A673 (cell line): Measurements from ENCODE around the gene PALB2. TPM values are rescaled to one million over a fixed set of nuclear protein-coding genes. Genes with fewer than 3 reads are reported as not detected.

Experiments used
- BruUV-seq: library from RNA; stranded (reverse); fragments of 400-500 nt; replicated peaks from 2 replicates; lab custom pipeline; 2021; lab: Mats Ljungman, UMichigan
- CTCF ChIA-PET: fragments of 300-600 bp; sonication (Branson Sonifier 250); formaldehyde crosslinking; loops from one replicate; lab custom pipeline; 2022; ENCODE audit warnings: antibody characterized with exemption; lab: Charles Lee
- POLR2A ChIA-PET: fragments of 300-600 bp; sonication (Branson Sonifier 250); formaldehyde crosslinking; loops from one replicate; lab custom pipeline; 2022; ENCODE audit warnings: antibody characterized with exemption; ENCODE audit not compliant: low non-redundant PET; lab: Charles Lee
- DNase-seq: peaks from one replicate; pipeline ENCODE4 v3.0.0-alpha.2; 2015; ENCODE audit warnings: low spot score
- H3K27ac ChIP-seq: fragments of 200-600 bp; sonication (generic); 2 replicates; pipeline ENCODE4 v1.5.1; 2016; ENCODE audit warnings: mixed run types, low read depth, mild to moderate bottlenecking, mixed read lengths, antibody characterized with exemption, low read length; ENCODE audit not compliant: poor library complexity, severe bottlenecking
- H3K27me3 ChIP-seq: fragments of 200-600 bp; sonication (generic); replicated peaks from 2 replicates; pipeline ENCODE4 v1.6.1; 2017; ENCODE audit warnings: mixed run types, low read depth, mild to moderate bottlenecking, mixed read lengths, antibody characterized with exemption, low read length; ENCODE audit not compliant: insufficient read depth, poor library complexity
- H3K36me3 ChIP-seq: fragments of 200-600 bp; sonication (generic); 2 replicates; pipeline ENCODE4 v1.6.1; 2016; ENCODE audit warnings: mixed run types, mild to moderate bottlenecking, mixed read lengths, antibody characterized with exemption, low read length; ENCODE audit not compliant: insufficient read depth, poor library complexity, severe bottlenecking
- H3K4me1 ChIP-seq: fragments of 200-600 bp; sonication (generic); 2 replicates; pipeline ENCODE4 v1.6.1; 2017; ENCODE audit warnings: mixed run types, mild to moderate bottlenecking, mixed read lengths, antibody characterized with exemption, low read length; ENCODE audit not compliant: insufficient read depth, poor library complexity, severe bottlenecking
- H3K4me3 ChIP-seq: fragments of 200-600 bp; sonication (generic); 2 replicates; pipeline ENCODE4 v1.5.1; 2016; ENCODE audit warnings: low read depth, mixed run types, mild to moderate bottlenecking, mixed read lengths, low read length; ENCODE audit not compliant: poor library complexity, severe bottlenecking
- H3K9me3 ChIP-seq: fragments of 200-600 bp; sonication (generic); 2 replicates; pipeline ENCODE4 v1.6.1; 2016; ENCODE audit warnings: mixed run types, low read depth, mild to moderate bottlenecking, mixed read lengths, antibody characterized with exemption, low read length; ENCODE audit not compliant: poor library complexity, severe bottlenecking
- CTCF ChIP-seq: fragments of 300-800, 200-600 bp; sonication (generic); conservative IDR thresholded peaks from 2 replicates; pipeline ENCODE4 v1.5.1; 2017; ENCODE audit warnings: low read depth, mild to moderate bottlenecking, antibody characterized with exemption, low read length, moderate library complexity, mixed read lengths
- EZH2 ChIP-seq: fragments of 200-600 bp; sonication (generic); IDR thresholded peaks from 2 replicates; pipeline ENCODE4 v1.6.1; 2017; ENCODE audit warnings: borderline replicate concordance, low read depth, mild to moderate bottlenecking, mixed read lengths, antibody characterized with exemption, low read length; ENCODE audit not compliant: poor library complexity, severe bottlenecking
- intact Hi-C: fragments of 100-400 bp; cut with micrococcal nuclease; formaldehyde crosslinking; loops from one replicate; pipeline ENCODE4 v1.10.0; 2022; ENCODE audit not compliant: unreplicated experiment
- total RNA-seq: library from RNA; stranded (reverse); gene quantifications from 2 replicates; pipeline ENCODE4 v1.2.3, GENCODE V29; 2021

PALB2 gene
- total RNA-seq, 1 experiment from 2014 or later = 27.2 TPM

GRCh38 chr16:23563186-23563585 is 77.9 kb downstream of the PALB2 start:
- ChIA-PET CTCF (no interaction called here), POLR2A (no interaction called here)
- TF ChIP-seq EZH2 = no peak
- TF ChIP-seq CTCF = no peak
- H3K27ac ChIP-seq = no peak overlapping the region
- BruUV-seq = no TSS peak
- H3K27me3 ChIP-seq = no peaks in the 10 kb centered on the region
- no peaks in the 10 kb centered on the region for H3K9me3 ChIP-seq
- intact Hi-C loops = no loop called here
- no peak overlapping the region for H3K4me3 ChIP-seq
- peaks cover 91% of the 10 kb centered on the region for H3K36me3 ChIP-seq
- no peak for DNase-seq
- peaks cover 8% of the 10 kb centered on the region for H3K4me1 ChIP-seq

GRCh38 chr16:23562505-23562904 is 78.6 kb downstream of the PALB2 start:
- Histone ChIP-seq H3K36me3 (peaks cover 85% of the 10 kb centered on the region), H3K4me3 (no peak overlapping the region), H3K4me1 (peaks cover 8% of the 10 kb centered on the region), H3K9me3 (no peaks in the 10 kb centered on the region), H3K27ac (no peak overlapping the region), H3K27me3 (no peaks in the 10 kb centered on the region)
- TF ChIP-seq CTCF (no peak), EZH2 (no peak)
- DNase-seq = no peak
- ChIA-PET POLR2A (no interaction called here), CTCF (no interaction called here)
- intact Hi-C loops = no loop called here
- BruUV-seq = no TSS peak

GRCh38 chr16:23561586-23561985 is 79.5 kb downstream of the PALB2 start:
- peaks cover 11% of the 10 kb centered on the region for H3K4me1 ChIP-seq
- BruUV-seq = no TSS peak
- DNase-seq = no peak
- peaks cover 76% of the 10 kb centered on the region for H3K36me3 ChIP-seq
- intact Hi-C loops = no loop called here
- ChIA-PET CTCF (no interaction called here), POLR2A (no interaction called here)
- H3K9me3 ChIP-seq = no peaks in the 10 kb centered on the region
- no peak for TF ChIP-seq EZH2
- TF ChIP-seq CTCF = no peak
- no peaks in the 10 kb centered on the region for H3K27me3 ChIP-seq
- no peak overlapping the region for H3K27ac ChIP-seq
- no peak overlapping the region for H3K4me3 ChIP-seq
